ENCODE data around the gene ZBTB37. TPM values are rescaled to one million over a fixed set of nuclear protein-coding genes. Genes with fewer than 3 reads are reported as not detected.

The ZBTB37 gene, protein sequence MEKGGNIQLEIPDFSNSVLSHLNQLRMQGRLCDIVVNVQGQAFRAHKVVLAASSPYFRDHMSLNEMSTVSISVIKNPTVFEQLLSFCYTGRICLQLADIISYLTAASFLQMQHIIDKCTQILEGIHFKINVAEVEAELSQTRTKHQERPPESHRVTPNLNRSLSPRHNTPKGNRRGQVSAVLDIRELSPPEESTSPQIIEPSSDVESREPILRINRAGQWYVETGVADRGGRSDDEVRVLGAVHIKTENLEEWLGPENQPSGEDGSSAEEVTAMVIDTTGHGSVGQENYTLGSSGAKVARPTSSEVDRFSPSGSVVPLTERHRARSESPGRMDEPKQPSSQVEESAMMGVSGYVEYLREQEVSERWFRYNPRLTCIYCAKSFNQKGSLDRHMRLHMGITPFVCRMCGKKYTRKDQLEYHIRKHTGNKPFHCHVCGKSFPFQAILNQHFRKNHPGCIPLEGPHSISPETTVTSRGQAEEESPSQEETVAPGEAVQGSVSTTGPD
- 6.6 TPM for total RNA-seq

DNA sequence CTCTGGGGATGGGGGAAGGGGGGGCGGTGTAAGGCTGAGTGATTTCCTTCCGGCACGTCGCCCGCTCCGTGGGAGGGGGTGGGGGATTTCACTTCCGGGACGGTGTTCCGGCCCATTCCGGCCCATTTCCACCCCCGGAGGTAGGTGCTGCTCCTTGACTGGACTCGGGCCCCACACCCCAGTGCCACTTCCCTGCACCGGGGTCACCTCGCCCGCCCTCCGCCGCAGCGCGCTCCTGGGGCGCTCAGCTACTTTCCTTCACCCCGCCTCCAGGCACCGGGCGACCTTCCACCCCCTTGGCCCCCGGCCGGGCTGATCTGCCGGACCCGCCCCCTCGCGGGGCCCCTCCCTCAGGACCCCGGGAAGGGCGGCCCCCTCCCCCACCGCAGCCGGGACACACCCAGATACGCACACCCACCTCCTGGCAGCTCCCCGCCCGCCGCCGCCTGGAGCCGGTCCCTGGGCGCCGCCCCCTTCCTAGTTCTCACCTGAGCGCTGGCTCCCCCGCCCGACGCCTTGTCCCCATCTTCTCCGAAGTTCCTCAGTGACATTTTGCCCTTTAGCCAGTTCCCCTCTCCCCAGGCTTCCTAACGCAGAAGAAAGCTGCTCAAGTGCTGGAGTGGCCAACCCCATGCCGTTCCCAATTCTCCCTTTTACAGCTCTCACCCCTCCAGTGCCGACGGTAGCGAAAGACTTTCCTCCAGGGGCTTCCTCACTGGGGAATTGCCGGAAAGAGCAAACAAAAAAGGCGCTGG, at the start of gene ZBTB37:
ZBTB37 (plus strand) TSS at position 115 of the 755 bp plus-strand sequence. CDS start 1,846 bp downstream, outside the sequence.
- Histone ChIP-seq H3K27ac (peak within 1 kb of the TSS; percentile 99), H3K4me3 (peak within 1 kb of the TSS; percentile 86 to 92), H3K9me3 (no peaks in the 10 kb centered on the region), H3K36me3 (peaks cover 7 to 43% of the 10 kb centered on the region in 2 donors), H3K4me1 (peaks cover 42% of the 10 kb centered on the region), H3K27me3 (no peaks in the 10 kb centered on the region)
- intact Hi-C loops (cut with DNase I): loop anchor here (5.0 kb wide), 1 partner anchor 391 kb away; the partner anchor contains the start of gene PRDX6
- TF ChIP-seq POLR2A (IDR thresholded peaks at IDR 0.05) (peak in 1 of 2 donors; percentile 7), POLR2AphosphoS5 (IDR thresholded peaks at IDR 0.05; ENCODE audit: insufficient read depth in 1 of 2, low read depth in 1 of 2) (peak in 1 of 2 donors; percentile 28), CTCF (IDR thresholded peaks at IDR 0.05) (no peak)
- DNase-seq (ENCODE audit: extremely low spot score in 2 of 2): no peak

- Histone ChIP-seq H3K4me3 (no peak overlapping the region), H3K36me3 (no peaks in the 10 kb centered on the region), H3K27ac (no peak overlapping the region), H3K9me3 (no peaks in the 10 kb centered on the region), H3K4me1 (peaks cover 10% of the 10 kb centered on the region), H3K27me3 (no peaks in the 10 kb centered on the region)
- DNase-seq (ENCODE audit: extremely low spot score in 2 of 2): no peak
- intact Hi-C loops (cut with DNase I): no loop called here
- no peak for TF ChIP-seq CTCF (IDR thresholded peaks at IDR 0.05)
- TF ChIP-seq POLR2A (IDR thresholded peaks at IDR 0.05): no peak
- TF ChIP-seq POLR2AphosphoS5 (IDR thresholded peaks at IDR 0.05; ENCODE audit: insufficient read depth in 1 of 2, low read depth in 1 of 2): no peak
Measured at GRCh38 chr1:173818459-173818858, 49.7 kb upstream of the ZBTB37 start.

- no peak for DNase-seq (ENCODE audit: extremely low spot score in 2 of 2)
- Histone ChIP-seq H3K27ac (no peak overlapping the region), H3K27me3 (no peaks in the 10 kb centered on the region), H3K9me3 (no peaks in the 10 kb centered on the region), H3K36me3 (no peaks in the 10 kb centered on the region), H3K4me3 (no peak overlapping the region), H3K4me1 (peaks cover 15% of the 10 kb centered on the region)
- no peak for TF ChIP-seq CTCF (IDR thresholded peaks at IDR 0.05)
- TF ChIP-seq POLR2A (IDR thresholded peaks at IDR 0.05): no peak
- TF ChIP-seq POLR2AphosphoS5 (IDR thresholded peaks at IDR 0.05; ENCODE audit: insufficient read depth in 1 of 2, low read depth in 1 of 2): no peak
- intact Hi-C loops (cut with DNase I): loop anchor here (10.0 kb wide), 1 partner anchor 397 kb away; no protein-coding TSS in a partner anchor
Measured at GRCh38 chr1:173821680-173822079, 46.5 kb upstream of the ZBTB37 start.

- Histone ChIP-seq H3K27ac (peak overlapping the region; percentile 87), H3K36me3 (peaks cover 0 to under 1% of the 10 kb centered on the region in 2 donors), H3K4me1 (peaks cover 15% of the 10 kb centered on the region), H3K9me3 (no peaks in the 10 kb centered on the region), H3K27me3 (no peaks in the 10 kb centered on the region), H3K4me3 (peak overlapping the region; percentile 60 to 81)
- intact Hi-C loops (cut with DNase I): loop anchor here (1.0 to 10.0 kb wide), 2 partner anchors 347 to 399 kb away; partner anchors contain the start of gene PRDX6
- no peak for DNase-seq (ENCODE audit: extremely low spot score in 2 of 2)
- no peak for TF ChIP-seq CTCF (IDR thresholded peaks at IDR 0.05)
- TF ChIP-seq POLR2A (IDR thresholded peaks at IDR 0.05): no peak
- TF ChIP-seq POLR2AphosphoS5 (IDR thresholded peaks at IDR 0.05; ENCODE audit: insufficient read depth in 1 of 2, low read depth in 1 of 2): no peak
Measured at GRCh38 chr1:173823781-173824314, 44.3 kb upstream of the ZBTB37 start.

Measured in vagina (tissue), 2 donors.